Measurements from ENCODE around the gene USH1C. TPM values are rescaled to one million over a fixed set of nuclear protein-coding genes. Genes with fewer than 3 reads are reported as not detected.

Gene USH1C
- total and polyA plus RNA-seq, 4 donors, result 0.10 to 0.55 (median 0.13) TPM

DNA sequence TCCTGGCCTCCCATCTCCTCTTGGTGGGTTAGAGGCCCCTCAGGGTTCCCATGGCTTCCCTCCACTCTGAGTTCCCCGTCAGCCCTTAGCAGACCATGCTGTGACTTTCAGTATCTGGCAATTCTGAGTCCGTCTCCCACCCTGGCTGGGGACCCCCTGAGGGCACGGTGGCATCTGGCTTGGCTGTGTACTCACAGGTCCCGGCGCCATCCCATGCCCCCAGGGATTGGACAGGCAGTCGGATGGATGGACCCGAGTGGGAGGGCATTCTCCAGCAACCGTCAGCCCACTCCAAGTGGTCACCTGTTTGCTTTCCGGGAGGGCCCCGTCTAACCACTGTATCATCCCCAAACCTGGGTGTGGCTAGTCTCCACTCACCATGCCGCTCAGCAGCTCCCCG lies 43.5 kb downstream of the USH1C start:
- Histone ChIP-seq H3K36me3 (ENCODE audit: control insufficient read depth in 4 of 4, insufficient read depth in 4 of 4, low read length in 4 of 4) (no peaks in the 10 kb centered on the region), H3K9ac (ENCODE audit: insufficient read depth in 1 of 2, low read length in 2 of 2) (no peak overlapping the region), H3K9me3 (ENCODE audit: control insufficient read depth in 4 of 4, insufficient read depth in 3 of 4, low read length in 3 of 4) (no peaks in the 10 kb centered on the region), H3K4me3 (no peak overlapping the region), H3K27me3 (ENCODE audit: control insufficient read depth in 3 of 3, insufficient read depth in 3 of 3, low read length in 2 of 3) (no peaks in the 10 kb centered on the region), H3K4me1 (ENCODE audit: control insufficient read depth in 5 of 5, insufficient read depth in 5 of 5, low read length in 5 of 5) (no peaks in the 10 kb centered on the region), H3K27ac (ENCODE audit: low read depth in 1 of 2, low read length in 1 of 2) (no peak overlapping the region)
- DNase-seq (no peak), ATAC-seq (ENCODE audit: insufficient read depth, low FRiP score) (no peak)
- TF ChIP-seq, protein P1, sequence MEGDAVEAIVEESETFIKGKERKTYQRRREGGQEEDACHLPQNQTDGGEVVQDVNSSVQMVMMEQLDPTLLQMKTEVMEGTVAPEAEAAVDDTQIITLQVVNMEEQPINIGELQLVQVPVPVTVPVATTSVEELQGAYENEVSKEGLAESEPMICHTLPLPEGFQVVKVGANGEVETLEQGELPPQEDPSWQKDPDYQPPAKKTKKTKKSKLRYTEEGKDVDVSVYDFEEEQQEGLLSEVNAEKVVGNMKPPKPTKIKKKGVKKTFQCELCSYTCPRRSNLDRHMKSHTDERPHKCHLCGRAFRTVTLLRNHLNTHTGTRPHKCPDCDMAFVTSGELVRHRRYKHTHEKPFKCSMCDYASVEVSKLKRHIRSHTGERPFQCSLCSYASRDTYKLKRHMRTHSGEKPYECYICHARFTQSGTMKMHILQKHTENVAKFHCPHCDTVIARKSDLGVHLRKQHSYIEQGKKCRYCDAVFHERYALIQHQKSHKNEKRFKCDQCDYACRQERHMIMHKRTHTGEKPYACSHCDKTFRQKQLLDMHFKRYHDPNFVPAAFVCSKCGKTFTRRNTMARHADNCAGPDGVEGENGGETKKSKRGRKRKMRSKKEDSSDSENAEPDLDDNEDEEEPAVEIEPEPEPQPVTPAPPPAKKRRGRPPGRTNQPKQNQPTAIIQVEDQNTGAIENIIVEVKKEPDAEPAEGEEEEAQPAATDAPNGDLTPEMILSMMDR (IDR thresholded peaks at IDR 0.05; ENCODE audit: control extremely low read depth, extremely low read depth), result no peak
- WGBS, 2 donors, result 93% methylated on average over 12 of the region's 12 CpGs

DNA sequence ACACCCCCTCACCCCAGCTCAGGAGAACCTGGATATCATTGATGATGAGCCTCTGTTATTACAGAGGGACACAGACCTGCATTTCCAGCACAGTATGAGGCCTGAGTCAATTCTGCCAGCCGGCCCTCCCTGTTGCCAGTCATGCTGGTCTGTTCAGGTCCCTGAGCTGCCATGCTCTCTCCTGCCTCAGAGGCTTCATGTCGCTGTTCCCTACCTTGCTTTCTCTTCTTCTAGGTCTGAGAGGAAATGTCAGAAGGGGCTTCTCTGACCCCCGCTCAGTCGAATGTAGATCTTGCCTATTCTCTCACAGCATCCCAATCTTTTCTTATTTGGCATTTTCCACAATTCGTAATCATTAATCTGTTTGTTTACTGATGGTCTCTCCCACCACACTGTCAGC lies 45.7 kb downstream of the USH1C start:
- 84 to 85% methylated on average over 5 of the region's 5 CpGs for WGBS, 2 donors

DNA sequence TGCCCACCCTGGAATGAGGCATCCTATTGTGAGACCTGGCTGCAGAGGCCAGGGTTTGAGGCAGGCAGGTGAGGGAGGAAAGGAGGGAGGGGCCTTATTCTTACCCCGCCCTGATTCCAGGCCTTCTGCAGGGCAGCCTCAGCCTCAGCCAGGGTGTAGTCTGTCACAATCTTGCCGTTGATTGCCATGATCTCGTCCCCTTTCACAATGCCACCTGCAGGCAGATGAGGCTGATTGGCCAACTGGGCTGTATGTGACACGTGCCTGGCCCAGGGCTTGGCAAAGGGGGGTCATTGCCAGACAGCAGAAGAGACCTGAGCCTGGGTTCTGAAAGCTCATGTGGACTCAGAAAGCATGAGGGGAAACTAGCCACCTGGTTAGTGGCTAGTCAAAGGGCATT lies 46.2 kb downstream of the USH1C start:
- DNase-seq (no peak), ATAC-seq (ENCODE audit: insufficient read depth, low FRiP score) (no peak)
- TF ChIP-seq, protein P1 (IDR thresholded peaks at IDR 0.05; ENCODE audit: control extremely low read depth, extremely low read depth), result no peak
- Histone ChIP-seq H3K9ac (ENCODE audit: insufficient read depth in 1 of 2, low read length in 2 of 2) (no peak overlapping the region), H3K9me3 (ENCODE audit: control insufficient read depth in 4 of 4, insufficient read depth in 3 of 4, low read length in 3 of 4) (no peaks in the 10 kb centered on the region), H3K4me3 (no peak overlapping the region), H3K27ac (ENCODE audit: low read depth in 1 of 2, low read length in 1 of 2) (no peak overlapping the region), H3K36me3 (ENCODE audit: control insufficient read depth in 4 of 4, insufficient read depth in 4 of 4, low read length in 4 of 4) (no peaks in the 10 kb centered on the region), H3K4me1 (ENCODE audit: control insufficient read depth in 5 of 5, insufficient read depth in 5 of 5, low read length in 5 of 5) (no peaks in the 10 kb centered on the region), H3K27me3 (ENCODE audit: control insufficient read depth in 3 of 3, insufficient read depth in 3 of 3, low read length in 2 of 3) (no peaks in the 10 kb centered on the region)
- 22 to 43% methylated on average over 4 of the region's 4 CpGs for WGBS, 2 donors

More for the DNA sequence above, 45.7 kb downstream of the USH1C start:
- Histone ChIP-seq H3K27ac (ENCODE audit: low read depth in 1 of 2, low read length in 1 of 2) (no peak overlapping the region), H3K27me3 (ENCODE audit: control insufficient read depth in 3 of 3, insufficient read depth in 3 of 3, low read length in 2 of 3) (no peaks in the 10 kb centered on the region), H3K9me3 (ENCODE audit: control insufficient read depth in 4 of 4, insufficient read depth in 3 of 4, low read length in 3 of 4) (no peaks in the 10 kb centered on the region), H3K4me1 (ENCODE audit: control insufficient read depth in 5 of 5, insufficient read depth in 5 of 5, low read length in 5 of 5) (no peaks in the 10 kb centered on the region), H3K36me3 (ENCODE audit: control insufficient read depth in 4 of 4, insufficient read depth in 4 of 4, low read length in 4 of 4) (no peaks in the 10 kb centered on the region), H3K9ac (ENCODE audit: insufficient read depth in 1 of 2, low read length in 2 of 2) (no peak overlapping the region), H3K4me3 (no peak overlapping the region)
- TF ChIP-seq, protein P1 (IDR thresholded peaks at IDR 0.05; ENCODE audit: control extremely low read depth, extremely low read depth), result no peak
- ATAC-seq (ENCODE audit: insufficient read depth, low FRiP score), result no peak
- DNase-seq, result no peak

GRCh38 chr11:17496406-17496805 lies 47.8 kb downstream of the USH1C start:
- H3K4me1 ChIP-seq (ENCODE audit: control insufficient read depth in 5 of 5, insufficient read depth in 5 of 5, low read length in 5 of 5), result no peaks in the 10 kb centered on the region
- no peaks in the 10 kb centered on the region for H3K36me3 ChIP-seq (ENCODE audit: control insufficient read depth in 4 of 4, insufficient read depth in 4 of 4, low read length in 4 of 4)
- 64 to 78% methylated on average over 7 of the region's 7 CpGs for WGBS, 2 donors
- H3K27me3 ChIP-seq (ENCODE audit: control insufficient read depth in 3 of 3, insufficient read depth in 3 of 3, low read length in 2 of 3), result no peaks in the 10 kb centered on the region
- no peak overlapping the region for H3K4me3 ChIP-seq
- no peak for ATAC-seq (ENCODE audit: insufficient read depth, low FRiP score)
- no peaks in the 10 kb centered on the region for H3K9me3 ChIP-seq (ENCODE audit: control insufficient read depth in 4 of 4, insufficient read depth in 3 of 4, low read length in 3 of 4)
- TF ChIP-seq, protein P1 (IDR thresholded peaks at IDR 0.05; ENCODE audit: control extremely low read depth, extremely low read depth), result no peak
- no peak overlapping the region for H3K27ac ChIP-seq (ENCODE audit: low read depth in 1 of 2, low read length in 1 of 2)
- H3K9ac ChIP-seq (ENCODE audit: insufficient read depth in 1 of 2, low read length in 2 of 2), result no peak overlapping the region
- DNase-seq, result peak in 2 of 3 donors; percentile 56 to 77

Measured in lung (tissue), 12 donors.